HepG2 (cell line): ENCODE results near the gene DSTN. TPM values are rescaled to one million over a fixed set of nuclear protein-coding genes. Genes with fewer than 3 reads are reported as not detected.

Experiments
- BCL3 ChIP-seq: sonication (generic); formaldehyde crosslinking; IDR thresholded peaks from 2 replicates; pipeline ENCODE4 v1.5.1; 2020; ENCODE audit warnings: mild to moderate bottlenecking, missing genetic modification reagents, moderate library complexity
- DPF2 ChIP-seq: sonication (generic); formaldehyde crosslinking; IDR thresholded peaks from 2 replicates; pipeline ENCODE4 v1.4.0; 2020; ENCODE audit warnings: mild to moderate bottlenecking, low read depth, missing genetic modification reagents, borderline replicate concordance
- HNRNPL ChIP-seq: fragments of 200-400 bp; formaldehyde crosslinking; IDR thresholded peaks from 2 replicates; pipeline ENCODE4 v1.6.1; 2017; ENCODE audit warnings: mild to moderate bottlenecking, low read depth, low read length
- HOMEZ ChIP-seq: IDR thresholded peaks from 2 replicates; pipeline ENCODE4 v1.6.1; 2016; ENCODE audit warnings: low read depth
- IKZF1 ChIP-seq: fragments of 450-650 bp; IDR thresholded peaks from 2 replicates; pipeline ENCODE4 v1.7.1; 2016
- LBX2 ChIP-seq: sonication (generic); formaldehyde crosslinking; IDR thresholded peaks from 2 replicates; pipeline ENCODE4 v1.5.0; 2020; ENCODE audit warnings: missing genetic modification reagents, mild to moderate bottlenecking, borderline replicate concordance
- MTA1 ChIP-seq: sonication (generic); formaldehyde crosslinking; IDR thresholded peaks from 2 replicates; pipeline ENCODE4 v1.4.0; 2020; ENCODE audit warnings: missing genetic modification reagents, mild to moderate bottlenecking, borderline replicate concordance
- RNF219 ChIP-seq: sonication (generic); formaldehyde crosslinking; IDR thresholded peaks from 2 replicates; pipeline ENCODE4 v1.5.0; 2020; ENCODE audit warnings: mild to moderate bottlenecking, missing genetic modification reagents
- RXRA ChIP-seq: sonication (generic); formaldehyde crosslinking; IDR thresholded peaks from 2 replicates; pipeline ENCODE4 v1.5.1; 2020; ENCODE audit warnings: missing genetic modification reagents
- SAP130 ChIP-seq: IDR thresholded peaks from 2 replicates; pipeline ENCODE4 v1.6.1; 2016; ENCODE audit warnings: low read depth
- TEAD3 ChIP-seq: optimal IDR thresholded peaks from 2 replicates; pipeline ENCODE3; 2016; ENCODE audit warnings: borderline replicate concordance
- YEATS2 ChIP-seq: sonication (generic); formaldehyde crosslinking; IDR thresholded peaks from 2 replicates; pipeline ENCODE4 v1.4.0; 2020; ENCODE audit warnings: missing genetic modification reagents, borderline replicate concordance
- ZBTB10 ChIP-seq: sonication (generic); formaldehyde crosslinking; IDR thresholded peaks from 2 replicates; pipeline ENCODE4 v1.4.0; 2020; ENCODE audit warnings: missing genetic modification reagents, borderline replicate concordance
- ZNF275 ChIP-seq: sonication (generic); formaldehyde crosslinking; IDR thresholded peaks from 2 replicates; pipeline ENCODE4 v1.8.0; 2022; ENCODE audit warnings: missing genetic modification reagents, mild to moderate bottlenecking, inconsistent platforms, borderline replicate concordance
- ZNF333 ChIP-seq: sonication (generic); formaldehyde crosslinking; IDR thresholded peaks from 2 replicates; pipeline ENCODE4 v1.4.0; 2020; ENCODE audit warnings: mild to moderate bottlenecking, missing genetic modification reagents, borderline replicate concordance
- ZNF556 ChIP-seq: sonication (generic); formaldehyde crosslinking; IDR thresholded peaks from 2 replicates; pipeline ENCODE4 v1.4.0; 2020; ENCODE audit warnings: mild to moderate bottlenecking, missing genetic modification reagents, borderline replicate concordance
- ZNF557 ChIP-seq: sonication (generic); formaldehyde crosslinking; IDR thresholded peaks from 2 replicates; pipeline ENCODE4 v1.4.0; 2020; ENCODE audit warnings: missing genetic modification reagents
- ZNF784 ChIP-seq: sonication (generic); formaldehyde crosslinking; IDR thresholded peaks from 2 replicates; pipeline ENCODE4 v1.5.1; 2020; ENCODE audit warnings: missing genetic modification reagents, mild to moderate bottlenecking, borderline replicate concordance
- polyA plus RNA-seq, 8 experiments: library from polyadenylated mRNA; depleted of rRNA in 3 of 8; stranded (reverse) in 7 of 8; unstranded in 1 of 8; fragments of >200 nt; fragmentation: Illumina TruSeq in 4 of 8; extraction: Trizol in 4 of 8; gene quantifications; 2 replicates each; pipeline versions ENCODE4 v1.2.1 to v1.2.3, GENCODE V29; 2011 to 2016; ENCODE audit warnings: low read depth in 4 of 8, missing spikeins in 1 of 8, mixed read lengths in 1 of 8; ENCODE audit not compliant: insufficient read depth in 1 of 8
- total RNA-seq, 5 experiments: library from RNA; depleted of rRNA; stranded (reverse); fragments of >200 nt; fragmentation: Illumina TruSeq; extraction: Trizol; gene quantifications; 2 replicates each; pipeline ENCODE4 v1.2.3, GENCODE V29; 2016; ENCODE audit warnings: low read depth in 1 of 5

Gene DSTN
- total and polyA plus RNA-seq, 2 of the 13 experiments (the other 11 are each of a cell fraction or from before 2014, with no cell fraction given) = 27.6 to 106 TPM

- TF ChIP-seq BCL3 (CRISPR knock-in tag) = no peak
- TF ChIP-seq RNF219 = no peak
- peak; percentile 19 for TF ChIP-seq TEAD3 (CRISPR knock-in tag)
- 0 out of 2 replicates have a peak, but pooled peaks have one; percentile 14 for TF ChIP-seq YEATS2 (CRISPR knock-in tag)
- no peak for TF ChIP-seq ZNF557
- no peak for TF ChIP-seq ZNF275
- no peak; the same call in 1 of the 2 replicates for TF ChIP-seq ZNF556 (CRISPR knock-in tag)
- TF ChIP-seq HNRNPL = 0 out of 2 replicates have a peak, but pooled peaks have one; percentile 16
- TF ChIP-seq ZBTB10 (CRISPR knock-in tag) = no peak
- 0 out of 2 replicates have a peak, but pooled peaks have one; percentile 29 for TF ChIP-seq MTA1
- TF ChIP-seq ZNF784 (CRISPR knock-in tag) = no peak
- no peak for TF ChIP-seq HOMEZ (CRISPR knock-in tag)
- TF ChIP-seq IKZF1 = no peak
- TF ChIP-seq SAP130 (CRISPR knock-in tag) = no peak; the same call in 1 of the 2 replicates
- TF ChIP-seq ZNF333 (CRISPR knock-in tag) = no peak
- TF ChIP-seq DPF2 (CRISPR knock-in tag) = no peak
- TF ChIP-seq LBX2 (CRISPR knock-in tag) = no peak
- peak; percentile 53; the same call in 1 of the 2 replicates for TF ChIP-seq RXRA (CRISPR knock-in tag)
Observed at GRCh38 chr20:17646209-17646960, 76.5 kb downstream of the DSTN start (continued).
